Parathyroid adenoma (tissue), 2 donors: ENCODE measurements around the gene PRKCA.

Source experiments
- H2AFZ ChIP-seq: fragments of 300-600 bp; sonication (generic); one replicate; pipeline ENCODE4 v1.7.0; 2017; ENCODE audit warnings: antibody characterized with exemption, mild to moderate bottlenecking
- H3K27ac ChIP-seq: fragments of 300-600 bp; sonication (generic); one replicate; pipeline ENCODE4 v1.7.0; 2017
- H3K27me3 ChIP-seq: fragments of 300-600 bp; sonication (generic); one replicate; pipeline ENCODE4 v1.7.0; 2017; ENCODE audit warnings: low read length; ENCODE audit not compliant: control insufficient read depth, insufficient read depth
- H3K36me3 ChIP-seq: fragments of 300-600 bp; sonication (generic); one replicate; pipeline ENCODE4 v1.7.0; 2017; ENCODE audit warnings: low read length; ENCODE audit not compliant: control insufficient read depth, insufficient read depth
- H3K4me1 ChIP-seq: fragments of 300-600 bp; sonication (generic); one replicate; pipeline ENCODE4 v1.7.0; 2017; ENCODE audit warnings: control low read depth
- H3K4me2 ChIP-seq: fragments of 300-600 bp; sonication (generic); one replicate; pipeline ENCODE4 v1.7.0; 2017; ENCODE audit warnings: low read length
- H3K4me3 ChIP-seq: fragments of 300-600 bp; sonication (generic); one replicate; pipeline ENCODE4 v1.7.0; 2017; ENCODE audit warnings: low read depth, low read length
- H3K79me2 ChIP-seq: fragments of 300-600 bp; sonication (generic); one replicate; pipeline ENCODE4 v1.7.0; 2017; ENCODE audit warnings: control low read depth
- H3K9ac ChIP-seq: fragments of 300-600 bp; sonication (generic); one replicate; pipeline ENCODE4 v1.7.0; 2017; ENCODE audit warnings: mild to moderate bottlenecking
- H3K9me3 ChIP-seq: fragments of 300-600 bp; sonication (generic); one replicate; pipeline ENCODE4 v1.7.0; 2017; ENCODE audit warnings: low read length; ENCODE audit not compliant: control insufficient read depth
- TF ChIP-seq, protein P1 (sequence below): fragments of 300-600 bp; sonication (generic); IDR thresholded peaks from one replicate; pipeline ENCODE4 v1.7.0; 2017; ENCODE audit warnings: antibody characterized with exemption, mild to moderate bottlenecking
- donor health status: primary hyperparathyroidism.

PRKCA gene

DNA sequence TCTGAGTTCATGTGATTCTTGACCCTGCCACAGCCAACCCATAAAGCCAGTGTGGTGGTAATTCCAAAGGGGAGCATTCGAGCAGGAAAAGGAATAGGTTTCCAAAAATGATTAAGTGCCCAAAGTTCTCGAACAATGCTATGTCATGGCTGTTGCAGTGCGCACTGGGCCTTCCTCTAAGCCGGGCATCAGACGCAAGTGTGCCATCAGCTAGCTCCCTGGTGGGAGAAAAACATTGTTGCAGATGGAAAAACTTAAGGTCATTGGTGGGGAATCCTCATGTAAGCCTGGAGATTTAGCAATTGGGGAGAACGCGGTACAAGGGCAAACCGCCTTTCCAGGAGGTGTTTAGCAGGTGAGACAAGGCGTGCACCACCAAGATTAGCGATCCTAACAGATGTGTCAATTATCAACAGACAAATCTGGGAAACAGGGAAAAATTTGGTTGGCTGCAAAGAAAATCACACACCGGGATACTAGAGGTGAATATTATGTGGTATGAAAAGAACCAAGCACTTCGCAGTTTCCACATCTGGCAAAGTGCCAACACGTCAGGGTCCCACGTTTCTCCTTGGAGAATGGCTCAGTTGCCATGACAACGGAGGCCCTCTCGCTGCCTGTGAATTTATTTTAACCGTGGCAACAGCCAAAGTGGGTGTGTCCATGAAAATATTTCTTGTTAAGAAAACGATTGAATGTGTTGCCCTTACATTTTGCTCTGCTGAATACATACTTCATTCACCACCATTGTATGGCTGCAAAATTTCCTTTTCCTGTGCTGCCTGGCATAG, 414.0 kb downstream of the PRKCA start:
- Histone ChIP-seq H2AFZ (no peak overlapping the region), H3K36me3 (no peaks in the 10 kb centered on the region), H3K27ac (no peak overlapping the region), H3K9me3 (no peaks in the 10 kb centered on the region), H3K79me2 (no peaks in the 10 kb centered on the region), H3K4me2 (no peak overlapping the region), H3K4me1 (no peaks in the 10 kb centered on the region), H3K9ac (no peak overlapping the region), H3K27me3 (no peaks in the 10 kb centered on the region), H3K4me3 (no peak overlapping the region)
- TF ChIP-seq, protein P1, sequence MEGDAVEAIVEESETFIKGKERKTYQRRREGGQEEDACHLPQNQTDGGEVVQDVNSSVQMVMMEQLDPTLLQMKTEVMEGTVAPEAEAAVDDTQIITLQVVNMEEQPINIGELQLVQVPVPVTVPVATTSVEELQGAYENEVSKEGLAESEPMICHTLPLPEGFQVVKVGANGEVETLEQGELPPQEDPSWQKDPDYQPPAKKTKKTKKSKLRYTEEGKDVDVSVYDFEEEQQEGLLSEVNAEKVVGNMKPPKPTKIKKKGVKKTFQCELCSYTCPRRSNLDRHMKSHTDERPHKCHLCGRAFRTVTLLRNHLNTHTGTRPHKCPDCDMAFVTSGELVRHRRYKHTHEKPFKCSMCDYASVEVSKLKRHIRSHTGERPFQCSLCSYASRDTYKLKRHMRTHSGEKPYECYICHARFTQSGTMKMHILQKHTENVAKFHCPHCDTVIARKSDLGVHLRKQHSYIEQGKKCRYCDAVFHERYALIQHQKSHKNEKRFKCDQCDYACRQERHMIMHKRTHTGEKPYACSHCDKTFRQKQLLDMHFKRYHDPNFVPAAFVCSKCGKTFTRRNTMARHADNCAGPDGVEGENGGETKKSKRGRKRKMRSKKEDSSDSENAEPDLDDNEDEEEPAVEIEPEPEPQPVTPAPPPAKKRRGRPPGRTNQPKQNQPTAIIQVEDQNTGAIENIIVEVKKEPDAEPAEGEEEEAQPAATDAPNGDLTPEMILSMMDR: no peak

DNA sequence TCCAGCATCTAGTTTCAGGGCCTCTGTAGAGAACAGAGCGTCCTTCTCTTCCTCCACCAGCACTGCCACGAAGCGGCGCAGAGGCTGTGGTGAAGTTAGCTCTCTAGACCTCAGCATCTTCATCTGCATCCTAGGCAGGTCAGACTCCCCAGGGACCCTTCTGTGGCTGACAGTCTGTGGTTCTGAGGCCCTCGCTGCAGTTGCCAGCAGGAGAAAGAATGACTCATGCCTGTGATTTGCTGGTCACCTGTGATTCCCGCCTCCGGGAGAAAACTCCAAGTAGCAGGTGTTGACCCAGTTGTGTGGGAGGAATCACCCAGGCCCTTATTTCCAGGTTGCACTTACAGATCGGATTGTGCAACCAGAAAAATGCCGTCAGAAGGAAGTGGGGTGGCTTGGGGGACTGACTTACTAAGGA, 415.2 kb downstream of the PRKCA start:
- no peak overlapping the region for H2AFZ ChIP-seq
- no peaks in the 10 kb centered on the region for H3K9me3 ChIP-seq
- no peak overlapping the region for H3K27ac ChIP-seq
- H3K9ac ChIP-seq: no peak overlapping the region
- H3K36me3 ChIP-seq: no peaks in the 10 kb centered on the region
- no peak overlapping the region for H3K4me3 ChIP-seq
- no peaks in the 10 kb centered on the region for H3K27me3 ChIP-seq
- H3K79me2 ChIP-seq: no peaks in the 10 kb centered on the region
- no peak overlapping the region for H3K4me2 ChIP-seq
- TF ChIP-seq, protein P1: no peak
- no peaks in the 10 kb centered on the region for H3K4me1 ChIP-seq

DNA sequence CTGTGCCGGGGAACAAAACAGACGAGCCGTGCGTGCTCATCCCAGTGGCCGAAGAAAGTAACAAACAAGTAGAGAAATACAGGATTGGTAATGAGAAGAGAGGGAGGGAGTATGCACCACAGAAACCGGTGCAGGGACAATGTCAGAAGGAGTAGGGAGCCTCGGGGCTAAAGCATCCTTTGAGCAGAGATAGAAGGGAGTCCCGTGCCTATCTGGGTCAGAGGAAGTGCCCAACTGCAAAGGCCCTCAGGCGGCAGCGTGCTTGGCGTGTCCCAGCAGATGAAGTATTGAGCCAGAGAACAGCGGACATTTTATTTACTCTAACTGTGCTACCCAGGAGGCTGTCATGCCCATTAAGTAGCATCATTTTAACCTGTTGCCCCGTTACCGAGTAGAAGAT, 417.6 kb downstream of the PRKCA start:
- no peaks in the 10 kb centered on the region for H3K79me2 ChIP-seq
- no peaks in the 10 kb centered on the region for H3K4me1 ChIP-seq
- H3K27me3 ChIP-seq: no peaks in the 10 kb centered on the region
- no peaks in the 10 kb centered on the region for H3K9me3 ChIP-seq
- TF ChIP-seq, protein P1: no peak
- H3K4me3 ChIP-seq: no peak overlapping the region
- no peak overlapping the region for H3K4me2 ChIP-seq
- no peak overlapping the region for H3K9ac ChIP-seq
- H3K27ac ChIP-seq: no peak overlapping the region
- H2AFZ ChIP-seq: no peak overlapping the region
- no peaks in the 10 kb centered on the region for H3K36me3 ChIP-seq

DNA sequence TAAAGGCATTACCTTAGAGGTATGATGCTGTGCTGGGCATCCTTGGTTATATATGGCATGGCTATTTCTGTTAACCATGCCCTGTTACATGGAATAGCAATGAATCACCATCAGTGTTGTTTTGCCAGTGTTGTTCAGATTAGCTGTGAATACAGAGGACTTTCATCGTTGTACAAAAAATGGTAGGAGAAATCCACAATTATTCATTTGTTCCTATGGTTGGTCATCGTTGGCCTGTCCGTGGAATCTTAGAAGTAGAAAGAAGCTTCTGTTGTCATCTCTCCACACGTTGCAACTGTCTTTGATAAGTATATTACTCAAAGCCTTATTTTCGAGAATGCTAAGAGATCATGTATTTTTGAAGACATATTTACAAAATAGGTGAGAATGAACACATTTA, 418.2 kb downstream of the PRKCA start:
- no peak overlapping the region for H3K4me2 ChIP-seq
- TF ChIP-seq, protein P1: no peak
- H3K79me2 ChIP-seq: no peaks in the 10 kb centered on the region
- no peak overlapping the region for H3K27ac ChIP-seq
- no peaks in the 10 kb centered on the region for H3K4me1 ChIP-seq
- no peaks in the 10 kb centered on the region for H3K9me3 ChIP-seq
- H2AFZ ChIP-seq: no peak overlapping the region
- no peak overlapping the region for H3K4me3 ChIP-seq
- no peaks in the 10 kb centered on the region for H3K27me3 ChIP-seq
- H3K36me3 ChIP-seq: no peaks in the 10 kb centered on the region
- H3K9ac ChIP-seq: no peak overlapping the region

DNA sequence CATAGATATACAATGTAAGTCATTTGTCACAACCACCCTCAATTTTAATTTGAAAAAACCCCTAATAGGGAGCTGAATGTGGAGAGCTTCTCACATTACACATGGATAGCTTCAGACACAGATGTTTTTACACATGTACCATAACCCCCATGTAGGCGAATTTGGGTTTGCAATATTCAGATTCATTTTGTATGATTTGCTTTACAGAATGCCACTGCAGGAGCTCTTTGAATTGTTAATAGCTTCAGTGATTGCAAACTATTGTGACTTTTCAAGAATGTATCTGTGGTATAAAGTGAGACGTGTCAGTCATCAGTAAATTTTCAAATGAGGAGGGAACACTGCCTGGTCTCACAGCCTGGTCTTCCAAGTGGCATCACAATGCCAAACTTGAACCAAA, 419.9 kb downstream of the PRKCA start:
- no peaks in the 10 kb centered on the region for H3K27me3 ChIP-seq
- no peaks in the 10 kb centered on the region for H3K4me1 ChIP-seq
- H3K9me3 ChIP-seq: no peaks in the 10 kb centered on the region
- H3K4me3 ChIP-seq: no peak overlapping the region
- no peaks in the 10 kb centered on the region for H3K36me3 ChIP-seq
- H2AFZ ChIP-seq: no peak overlapping the region
- no peak overlapping the region for H3K4me2 ChIP-seq
- TF ChIP-seq, protein P1: no peak
- no peaks in the 10 kb centered on the region for H3K79me2 ChIP-seq
- H3K9ac ChIP-seq: no peak overlapping the region
- no peak overlapping the region for H3K27ac ChIP-seq
